Dedifferentiated amniotic fluid mesenchymal stem cell (primary cell): ENCODE results near the gene SOAT1.
"Not testable (repeated sequence)": the region's sequence is repeated elsewhere in the genome, so short reads cannot be mapped to it uniquely, and the experiment has no call there.

Experiments
- DNase-seq: peaks from one replicate; pipeline ENCODE4 v3.0.0-alpha.2; 2016; ENCODE audit errors: extremely low spot score

The SOAT1 gene

GRCh38 chr1:179293340-179294327, at the start of gene SOAT1:
TSS of gene SOAT1 (plus strand) at chr1:179293797. CDS start at chr1:179302685, 8,888 bp downstream.
- DNase-seq: peak; percentile 74

GRCh38 chr1:179245426-179245825, 48.2 kb upstream of the SOAT1 start:
- not testable (repeated sequence) for DNase-seq

DNA sequence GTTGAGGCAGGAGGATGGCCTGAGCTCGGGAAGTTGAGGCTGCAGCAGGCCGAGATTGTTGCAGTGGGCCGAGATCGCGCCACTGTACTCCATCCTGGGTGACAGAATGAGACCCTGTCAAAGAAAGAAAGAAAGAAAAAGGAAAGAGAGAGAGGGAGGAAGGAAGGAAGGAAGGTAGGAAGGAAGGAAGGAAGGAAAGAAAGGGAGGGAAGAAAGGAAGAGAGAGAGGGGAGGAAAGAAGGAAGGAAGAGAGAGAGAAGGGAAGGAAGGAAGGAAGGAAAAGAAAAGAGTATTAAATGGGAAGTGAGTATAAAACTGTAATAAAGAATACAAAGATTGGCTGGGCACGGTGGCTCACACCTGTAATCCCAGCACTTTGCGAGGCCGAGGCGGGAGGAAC, 45.7 kb upstream of the SOAT1 start:
- DNase-seq: no peak

GRCh38 chr1:179251675-179252074, 41.9 kb upstream of the SOAT1 start:
- DNase-seq: peak; percentile 22

GRCh38 chr1:179252606-179253005, 41.0 kb upstream of the SOAT1 start:
- DNase-seq: no peak

DNA sequence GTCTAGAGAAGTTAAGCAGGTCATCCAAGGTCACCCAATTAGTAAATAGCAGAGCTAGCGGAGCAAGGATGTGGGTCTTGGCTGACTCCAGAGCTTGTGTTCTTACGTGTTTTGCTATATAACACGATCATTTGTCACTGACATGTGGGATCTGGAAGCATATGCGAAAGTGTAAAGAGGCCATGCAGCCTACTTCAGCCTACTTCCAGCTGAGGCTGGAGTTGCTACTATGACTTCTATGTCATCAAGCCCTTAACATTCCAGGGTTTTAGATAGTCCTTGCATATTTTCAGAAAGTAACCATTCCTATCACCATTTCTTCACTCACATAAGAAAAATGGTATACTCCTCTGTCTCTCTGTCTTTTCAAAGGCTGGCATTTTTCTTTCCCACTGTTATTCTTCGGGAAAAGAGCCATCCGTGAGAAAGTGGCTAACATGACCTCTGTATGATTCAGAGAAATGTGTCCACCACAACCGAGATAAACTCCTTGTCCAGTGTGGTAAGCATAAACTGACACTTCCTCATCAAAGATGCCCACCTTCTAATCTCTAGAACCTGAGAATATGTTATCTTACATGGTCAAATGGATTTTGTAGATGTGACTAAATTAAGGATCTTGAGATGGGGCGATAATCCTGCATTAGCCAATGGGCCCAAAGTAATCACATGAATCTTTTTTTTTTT, 40.2 kb upstream of the SOAT1 start:
- DNase-seq: no peak

DNA sequence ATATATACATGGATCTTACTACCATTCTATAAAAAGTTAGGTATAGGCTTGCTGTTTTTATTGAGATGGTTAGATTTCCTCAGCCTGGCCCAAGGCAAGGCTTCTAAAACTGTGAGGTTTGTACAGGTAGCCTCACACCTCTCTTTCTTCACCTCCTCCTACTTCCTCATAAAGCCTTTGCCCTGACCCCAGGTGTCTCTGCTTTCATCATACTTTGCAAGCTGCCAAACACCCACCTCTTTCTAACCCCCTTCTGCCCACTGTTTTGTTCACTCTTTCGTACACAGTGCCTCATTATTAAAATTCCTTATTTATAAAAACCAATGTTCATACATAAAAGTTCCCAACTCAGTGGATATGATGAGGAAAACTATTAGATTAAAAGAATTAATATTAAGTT, 31.4 kb upstream of the SOAT1 start:
- no peak for DNase-seq

GRCh38 chr1:179263121-179263520, 30.5 kb upstream of the SOAT1 start:
- no peak for DNase-seq

DNA sequence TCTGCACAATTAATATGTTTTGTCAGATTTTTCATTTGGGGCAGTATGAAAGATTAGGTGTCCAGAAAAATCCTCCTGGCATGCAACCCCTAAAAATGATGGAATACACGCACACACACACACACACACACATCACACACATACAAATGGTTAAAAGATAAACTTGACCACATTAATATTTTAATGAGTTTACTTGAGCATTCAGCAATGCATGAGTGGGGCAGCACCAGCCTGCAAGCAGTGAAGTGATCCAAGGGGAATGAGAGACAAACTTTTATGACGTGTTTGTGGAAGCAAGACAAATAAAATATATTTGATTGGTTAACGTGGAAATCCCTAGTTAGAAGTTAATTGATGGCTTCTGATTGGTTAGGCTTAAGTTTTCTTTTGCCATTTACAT, 29.1 kb upstream of the SOAT1 start:
- no peak for DNase-seq

GRCh38 chr1:179269071-179269470, 24.5 kb upstream of the SOAT1 start:
- DNase-seq: no peak

DNA sequence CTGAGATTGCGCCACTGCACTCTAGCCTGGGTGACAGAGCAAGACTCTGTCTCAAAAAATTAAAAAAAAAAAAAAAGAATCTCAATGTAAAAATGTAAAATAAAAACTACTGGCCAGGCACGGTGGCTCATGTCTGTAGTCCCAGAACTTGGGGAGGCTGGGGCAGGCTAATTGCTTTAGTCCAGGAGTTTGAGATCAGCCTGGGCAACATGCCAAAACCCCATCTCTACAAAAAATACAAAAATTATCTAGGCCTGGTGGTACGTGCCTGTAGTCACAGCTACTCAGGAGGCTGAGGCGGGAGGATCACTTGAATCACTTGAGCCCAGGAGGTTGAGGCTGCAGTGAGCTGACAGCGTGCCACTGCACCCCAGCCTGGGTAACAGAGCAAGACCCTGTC, 19.2 kb upstream of the SOAT1 start:
- not testable (repeated sequence) for DNase-seq

GRCh38 chr1:179278920-179279319, 14.7 kb upstream of the SOAT1 start:
- no peak for DNase-seq

- no peak for DNase-seq
Observed at GRCh38 chr1:179283992-179284391, 9.6 kb upstream of the SOAT1 start.

DNA sequence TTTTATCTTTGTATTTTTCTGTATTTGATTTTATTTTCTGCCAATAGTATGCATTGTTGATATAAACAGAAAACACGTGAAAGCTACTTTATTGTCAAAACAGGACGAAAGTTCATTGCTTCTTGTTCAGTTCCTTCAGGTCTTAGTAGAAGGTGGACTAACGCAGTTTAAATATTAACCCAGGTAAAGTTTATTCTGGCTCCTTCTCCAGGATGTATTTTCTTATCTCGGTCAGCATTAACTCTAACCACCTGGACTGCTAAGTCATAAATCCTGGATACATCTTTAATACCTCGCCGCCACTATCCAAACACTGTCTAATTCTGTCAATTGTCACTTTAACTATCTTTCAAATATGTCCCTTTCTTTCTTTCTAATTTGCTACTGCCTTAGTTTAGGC, 5.7 kb upstream of the SOAT1 start:
- DNase-seq: no peak

- no peak for DNase-seq
Observed at GRCh38 chr1:179288977-179289376, 4.6 kb upstream of the SOAT1 start.

GRCh38 chr1:179295164-179295755, 1.7 kb downstream of the SOAT1 start:
- no peak for DNase-seq

DNA sequence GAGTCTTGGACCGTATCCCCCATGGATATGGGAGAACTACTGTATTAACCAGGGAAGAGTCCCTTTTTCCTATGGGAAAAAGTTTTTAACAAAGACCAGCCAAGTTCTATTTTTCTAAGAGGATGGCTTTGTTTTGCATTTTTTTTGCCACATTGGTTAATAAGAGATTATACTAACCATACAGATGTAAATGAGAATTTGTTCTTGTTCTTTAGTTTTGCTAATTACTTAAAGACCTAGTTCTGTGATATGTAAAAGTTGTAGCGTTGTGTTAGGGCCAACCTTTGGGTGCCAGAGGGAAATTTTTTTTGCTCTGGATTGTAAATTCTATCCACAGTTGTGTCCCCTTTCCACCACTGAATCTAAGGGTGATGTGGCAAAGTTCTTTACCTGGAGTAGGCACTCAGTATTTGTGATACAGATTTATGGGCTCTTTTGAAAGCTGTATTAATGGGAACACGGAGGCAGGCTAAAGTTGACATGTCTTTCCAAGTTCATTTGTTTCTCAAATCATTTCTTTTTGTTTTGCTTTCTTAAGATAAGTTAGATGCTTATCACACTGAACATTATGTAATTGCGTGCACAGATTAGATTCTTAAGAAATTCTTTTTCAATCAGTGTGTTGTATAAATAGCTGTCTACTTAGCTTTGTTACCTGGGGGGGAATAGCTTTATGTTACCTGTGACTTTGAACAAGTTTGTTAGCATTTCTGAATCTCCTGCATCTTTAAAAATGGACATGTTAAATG, 2.9 kb downstream of the SOAT1 start:
- DNase-seq: no peak

GRCh38 chr1:179297105-179297378, 3.4 kb downstream of the SOAT1 start:
- no peak for DNase-seq

- no peak for DNase-seq
Observed at GRCh38 chr1:179298952-179299351, 5.4 kb downstream of the SOAT1 start.

GRCh38 chr1:179300112-179300511, 6.5 kb downstream of the SOAT1 start:
- no peak for DNase-seq

- no peak for DNase-seq
Observed at GRCh38 chr1:179302070-179302469, 8.5 kb downstream of the SOAT1 start.

DNA sequence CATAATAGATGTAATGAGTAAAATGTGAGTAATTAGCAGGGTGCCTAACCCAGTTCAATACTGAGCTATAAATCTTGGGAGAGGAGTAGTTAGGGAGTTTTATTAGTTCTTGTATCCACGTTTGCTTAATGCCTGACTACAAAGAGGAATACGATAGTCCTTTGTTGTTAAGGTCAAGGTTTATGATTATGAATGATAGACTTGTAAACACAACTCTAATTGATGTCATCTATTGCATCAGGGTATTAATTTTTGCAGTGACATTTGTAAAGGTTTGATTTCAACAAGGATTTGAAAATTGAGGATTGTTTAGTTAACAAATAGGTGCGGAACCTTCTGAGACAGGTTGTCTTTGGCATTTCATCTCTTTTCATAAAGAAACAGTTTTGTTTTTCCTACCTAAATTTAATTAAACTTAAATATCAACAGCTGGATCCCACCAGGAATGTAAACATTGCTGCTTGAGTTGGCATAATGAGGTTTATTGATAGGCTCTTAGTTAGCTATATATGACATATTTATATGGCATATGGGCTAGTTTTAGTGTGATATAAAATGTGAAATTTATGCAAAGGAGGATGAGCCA, 9.7 kb downstream of the SOAT1 start:
- no peak for DNase-seq
